ENCODE data around the gene TNK1. TPM values are rescaled to one million over a fixed set of nuclear protein-coding genes. Genes with fewer than 3 reads are reported as not detected.
A peak's percentile ranks its signal among the peaks of the same experiment; 100 is the strongest.

The TNK1 gene
- total RNA-seq, 1 experiment from 2014 or later: 6.1 TPM

DNA sequence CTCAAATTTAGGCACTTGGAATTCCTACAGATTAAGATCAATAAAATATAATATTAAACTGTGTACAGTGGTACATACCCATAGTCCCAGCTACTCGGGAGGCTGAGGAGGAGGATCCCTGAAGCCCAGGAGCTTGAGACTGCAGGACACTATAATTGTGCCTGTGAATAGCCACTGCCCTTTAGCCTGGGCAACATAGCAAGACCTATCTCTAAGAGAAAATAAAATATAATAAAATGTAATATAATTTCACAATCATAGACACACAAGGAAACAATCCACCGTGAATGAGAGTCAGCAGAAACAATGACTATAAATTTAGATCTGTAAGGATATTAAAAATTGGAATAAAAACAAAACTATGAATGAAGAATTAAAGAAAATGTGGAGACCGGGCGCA lies 10.0 kb upstream of the TNK1 start:
- H3K27me3 ChIP-seq (replicated peaks; ENCODE audit: control insufficient read depth, insufficient read depth, low read length): no peaks in the 10 kb centered on the region
- Mint-ChIP-seq H3K9me3 (ENCODE audit: unreplicated experiment) (no peaks in the 10 kb centered on the region), H3K4me1 (ENCODE audit: low read depth, unreplicated experiment) (no peaks in the 10 kb centered on the region), H3K27me3 (ENCODE audit: insufficient read depth, unreplicated experiment) (no peaks in the 10 kb centered on the region), H3K36me3 (ENCODE audit: insufficient read depth, unreplicated experiment) (no peaks in the 10 kb centered on the region), H3K4me3 (ENCODE audit: unreplicated experiment) (no peak overlapping the region), H3K27ac (ENCODE audit: unreplicated experiment) (no peak overlapping the region)
- no peak overlapping the region for H3K4me3 ChIP-seq (ENCODE audit: low read depth, low read length)
- ChIA-PET POLR2A (interaction anchor here (0.6 kb wide), 1 partner anchor 110 kb away, joined by 3 read pairs; the partner anchor contains the start of gene SLC35G6), CTCF (no interaction called here)
- intact Hi-C loops (cut with micrococcal nuclease; ENCODE audit: unreplicated experiment): no loop called here
- no peaks in the 10 kb centered on the region for H3K4me1 ChIP-seq
- no peaks in the 10 kb centered on the region for H3K9me3 ChIP-seq
- H3K36me3 ChIP-seq (ENCODE audit: control insufficient read depth, insufficient read depth, low read length): no peaks in the 10 kb centered on the region
- no peak for DNase-seq
- BruUV-seq (replicated peaks): no TSS peak
- TF ChIP-seq, protein P1, sequence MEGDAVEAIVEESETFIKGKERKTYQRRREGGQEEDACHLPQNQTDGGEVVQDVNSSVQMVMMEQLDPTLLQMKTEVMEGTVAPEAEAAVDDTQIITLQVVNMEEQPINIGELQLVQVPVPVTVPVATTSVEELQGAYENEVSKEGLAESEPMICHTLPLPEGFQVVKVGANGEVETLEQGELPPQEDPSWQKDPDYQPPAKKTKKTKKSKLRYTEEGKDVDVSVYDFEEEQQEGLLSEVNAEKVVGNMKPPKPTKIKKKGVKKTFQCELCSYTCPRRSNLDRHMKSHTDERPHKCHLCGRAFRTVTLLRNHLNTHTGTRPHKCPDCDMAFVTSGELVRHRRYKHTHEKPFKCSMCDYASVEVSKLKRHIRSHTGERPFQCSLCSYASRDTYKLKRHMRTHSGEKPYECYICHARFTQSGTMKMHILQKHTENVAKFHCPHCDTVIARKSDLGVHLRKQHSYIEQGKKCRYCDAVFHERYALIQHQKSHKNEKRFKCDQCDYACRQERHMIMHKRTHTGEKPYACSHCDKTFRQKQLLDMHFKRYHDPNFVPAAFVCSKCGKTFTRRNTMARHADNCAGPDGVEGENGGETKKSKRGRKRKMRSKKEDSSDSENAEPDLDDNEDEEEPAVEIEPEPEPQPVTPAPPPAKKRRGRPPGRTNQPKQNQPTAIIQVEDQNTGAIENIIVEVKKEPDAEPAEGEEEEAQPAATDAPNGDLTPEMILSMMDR (IDR thresholded peaks at IDR 0.05; ENCODE audit: insufficient read depth in 1 of 2, low read depth in 1 of 2, low read length in 1 of 2, severe bottlenecking in 1 of 2, unreplicated experiment in 1 of 2): no peak

DNA sequence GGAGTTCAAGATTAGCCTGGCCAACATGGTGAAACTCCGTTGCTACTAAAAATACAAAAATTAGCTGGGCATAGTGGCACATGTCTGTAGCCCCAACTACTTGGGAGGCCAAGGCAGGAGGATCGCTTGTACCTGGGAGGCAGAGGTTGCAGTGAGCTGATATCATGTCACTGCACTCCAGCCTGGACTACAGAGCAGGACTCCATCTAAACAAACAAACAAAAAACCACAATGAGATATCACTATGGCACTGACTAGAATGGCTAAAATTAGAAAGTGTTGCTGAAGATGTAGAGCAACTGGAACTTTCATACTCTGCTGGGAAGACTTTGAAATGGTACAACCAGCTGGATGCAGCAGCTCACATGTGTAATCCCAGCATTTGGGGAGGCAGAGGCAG lies 6.5 kb upstream of the TNK1 start:
- no peaks in the 10 kb centered on the region for H3K27me3 Mint-ChIP-seq (ENCODE audit: insufficient read depth, unreplicated experiment)
- H3K9me3 ChIP-seq: no peaks in the 10 kb centered on the region
- no peaks in the 10 kb centered on the region for H3K9me3 Mint-ChIP-seq (ENCODE audit: unreplicated experiment)
- H3K36me3 ChIP-seq (ENCODE audit: control insufficient read depth, insufficient read depth, low read length): no peaks in the 10 kb centered on the region
- TF ChIP-seq, protein P1 (IDR thresholded peaks at IDR 0.05; ENCODE audit: insufficient read depth in 1 of 2, low read depth in 1 of 2, low read length in 1 of 2, severe bottlenecking in 1 of 2, unreplicated experiment in 1 of 2): no peak
- no peaks in the 10 kb centered on the region for H3K36me3 Mint-ChIP-seq (ENCODE audit: insufficient read depth, unreplicated experiment)
- no peaks in the 10 kb centered on the region for H3K4me1 Mint-ChIP-seq (ENCODE audit: low read depth, unreplicated experiment)
- POLR2A ChIA-PET: no interaction called here
- intact Hi-C loops (cut with micrococcal nuclease; ENCODE audit: unreplicated experiment): no loop called here
- H3K4me3 Mint-ChIP-seq (ENCODE audit: unreplicated experiment): no peak overlapping the region
- no peak overlapping the region for H3K27ac Mint-ChIP-seq (ENCODE audit: unreplicated experiment)
- BruUV-seq (replicated peaks): no TSS peak
- CTCF ChIA-PET: no interaction called here
- H3K4me3 ChIP-seq (ENCODE audit: low read depth, low read length): no peak overlapping the region
- DNase-seq: no peak
- H3K4me1 ChIP-seq: no peaks in the 10 kb centered on the region
- H3K27me3 ChIP-seq (replicated peaks; ENCODE audit: control insufficient read depth, insufficient read depth, low read length): no peaks in the 10 kb centered on the region

DNA sequence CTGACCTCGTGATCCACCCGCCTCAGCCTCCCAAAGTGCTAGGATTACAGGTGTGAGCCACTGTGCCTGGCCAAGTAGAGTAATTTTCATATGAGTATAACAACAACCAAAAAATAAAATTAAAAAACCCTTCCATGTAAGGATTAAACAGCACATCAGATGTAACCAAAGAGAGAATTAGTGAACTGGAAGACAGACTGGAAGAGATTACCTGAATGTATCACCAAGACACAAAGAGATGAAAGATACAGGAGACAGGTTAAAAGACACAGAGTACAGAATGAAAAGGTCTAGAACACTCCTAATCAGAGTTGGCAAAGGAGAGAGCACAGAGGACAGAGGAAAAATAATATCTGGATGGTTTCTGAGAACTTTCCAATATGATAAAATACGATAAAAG lies 1.8 kb upstream of the TNK1 start:
- no peaks in the 10 kb centered on the region for H3K9me3 ChIP-seq
- DNase-seq: no peak
- no peaks in the 10 kb centered on the region for H3K4me1 ChIP-seq
- Mint-ChIP-seq H3K36me3 (ENCODE audit: insufficient read depth, unreplicated experiment) (peaks cover 5% of the 10 kb centered on the region), H3K27me3 (ENCODE audit: insufficient read depth, unreplicated experiment) (no peaks in the 10 kb centered on the region), H3K4me1 (ENCODE audit: low read depth, unreplicated experiment) (peaks cover 7% of the 10 kb centered on the region), H3K27ac (ENCODE audit: unreplicated experiment) (no peak overlapping the region), H3K9me3 (ENCODE audit: unreplicated experiment) (no peaks in the 10 kb centered on the region), H3K4me3 (ENCODE audit: unreplicated experiment) (peak overlapping the region; percentile 12)
- CTCF ChIA-PET: no interaction called here
- TF ChIP-seq, protein P1 (IDR thresholded peaks at IDR 0.05; ENCODE audit: insufficient read depth in 1 of 2, low read depth in 1 of 2, low read length in 1 of 2, severe bottlenecking in 1 of 2, unreplicated experiment in 1 of 2): no peak
- POLR2A ChIA-PET: no interaction called here
- no peak overlapping the region for H3K4me3 ChIP-seq (ENCODE audit: low read depth, low read length)
- no peaks in the 10 kb centered on the region for H3K27me3 ChIP-seq (replicated peaks; ENCODE audit: control insufficient read depth, insufficient read depth, low read length)
- intact Hi-C loops (cut with micrococcal nuclease; ENCODE audit: unreplicated experiment): no loop called here
- no TSS peak for BruUV-seq (replicated peaks)
- no peaks in the 10 kb centered on the region for H3K36me3 ChIP-seq (ENCODE audit: control insufficient read depth, insufficient read depth, low read length)

Data from Caco-2 (cell line).